ENCODE measurements around the gene DYNC2I2.

DNA sequence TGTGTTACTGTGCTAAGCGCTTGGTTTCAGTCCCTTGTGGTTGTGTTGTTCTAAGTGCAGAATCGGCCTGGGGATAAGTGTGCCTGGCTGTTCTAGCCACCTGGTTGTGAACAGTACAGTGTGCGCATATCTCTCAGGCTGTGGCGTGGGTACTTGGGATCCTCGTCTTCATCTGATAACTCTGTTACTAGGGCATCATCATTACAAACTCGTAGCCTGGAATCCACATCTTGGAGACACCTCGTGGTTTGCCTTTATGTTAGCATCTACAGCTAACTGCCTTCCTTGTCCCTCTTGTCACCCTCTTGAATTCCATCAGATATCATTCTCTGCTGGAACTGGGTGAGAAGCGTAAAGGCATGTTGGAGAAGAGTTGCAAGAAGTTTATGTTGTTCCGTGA lies 62.8 kb downstream of the DYNC2I2 start:
- no peak for TF ChIP-seq POLR2A (IDR thresholded peaks at IDR 0.05; ENCODE audit: low read depth, low read length)
- TF ChIP-seq RFX5 (IDR thresholded peaks at IDR 0.05; ENCODE audit: low read depth, low read length) = no peak
- TF ChIP-seq, protein P1, sequence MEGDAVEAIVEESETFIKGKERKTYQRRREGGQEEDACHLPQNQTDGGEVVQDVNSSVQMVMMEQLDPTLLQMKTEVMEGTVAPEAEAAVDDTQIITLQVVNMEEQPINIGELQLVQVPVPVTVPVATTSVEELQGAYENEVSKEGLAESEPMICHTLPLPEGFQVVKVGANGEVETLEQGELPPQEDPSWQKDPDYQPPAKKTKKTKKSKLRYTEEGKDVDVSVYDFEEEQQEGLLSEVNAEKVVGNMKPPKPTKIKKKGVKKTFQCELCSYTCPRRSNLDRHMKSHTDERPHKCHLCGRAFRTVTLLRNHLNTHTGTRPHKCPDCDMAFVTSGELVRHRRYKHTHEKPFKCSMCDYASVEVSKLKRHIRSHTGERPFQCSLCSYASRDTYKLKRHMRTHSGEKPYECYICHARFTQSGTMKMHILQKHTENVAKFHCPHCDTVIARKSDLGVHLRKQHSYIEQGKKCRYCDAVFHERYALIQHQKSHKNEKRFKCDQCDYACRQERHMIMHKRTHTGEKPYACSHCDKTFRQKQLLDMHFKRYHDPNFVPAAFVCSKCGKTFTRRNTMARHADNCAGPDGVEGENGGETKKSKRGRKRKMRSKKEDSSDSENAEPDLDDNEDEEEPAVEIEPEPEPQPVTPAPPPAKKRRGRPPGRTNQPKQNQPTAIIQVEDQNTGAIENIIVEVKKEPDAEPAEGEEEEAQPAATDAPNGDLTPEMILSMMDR (conservative IDR thresholded peaks at IDR 0.05; ENCODE audit: low read depth, low read length) = no peak
- TF ChIP-seq NFE2L2 (IDR thresholded peaks at IDR 0.05; ENCODE audit: low read depth, low read length) = no peak
- TF ChIP-seq RAD21 (IDR thresholded peaks at IDR 0.05; ENCODE audit: low read length) = no peak
- TF ChIP-seq CEBPB (IDR thresholded peaks at IDR 0.05; ENCODE audit: low read depth, low read length) = no peak
- TF ChIP-seq, protein P2, sequence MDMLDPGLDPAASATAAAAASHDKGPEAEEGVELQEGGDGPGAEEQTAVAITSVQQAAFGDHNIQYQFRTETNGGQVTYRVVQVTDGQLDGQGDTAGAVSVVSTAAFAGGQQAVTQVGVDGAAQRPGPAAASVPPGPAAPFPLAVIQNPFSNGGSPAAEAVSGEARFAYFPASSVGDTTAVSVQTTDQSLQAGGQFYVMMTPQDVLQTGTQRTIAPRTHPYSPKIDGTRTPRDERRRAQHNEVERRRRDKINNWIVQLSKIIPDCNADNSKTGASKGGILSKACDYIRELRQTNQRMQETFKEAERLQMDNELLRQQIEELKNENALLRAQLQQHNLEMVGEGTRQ (IDR thresholded peaks at IDR 0.05; ENCODE audit: low read depth, low read length) = no peak
- TF ChIP-seq MXI1 (IDR thresholded peaks at IDR 0.05; ENCODE audit: borderline replicate concordance, low read depth, low read length) = no peak
- TF ChIP-seq BHLHE40 (IDR thresholded peaks at IDR 0.05; ENCODE audit: low read depth, low read length) = no peak
- no peak for TF ChIP-seq SMC3 (IDR thresholded peaks at IDR 0.05; ENCODE audit: low read depth, low read length)
- TF ChIP-seq, protein P3, sequence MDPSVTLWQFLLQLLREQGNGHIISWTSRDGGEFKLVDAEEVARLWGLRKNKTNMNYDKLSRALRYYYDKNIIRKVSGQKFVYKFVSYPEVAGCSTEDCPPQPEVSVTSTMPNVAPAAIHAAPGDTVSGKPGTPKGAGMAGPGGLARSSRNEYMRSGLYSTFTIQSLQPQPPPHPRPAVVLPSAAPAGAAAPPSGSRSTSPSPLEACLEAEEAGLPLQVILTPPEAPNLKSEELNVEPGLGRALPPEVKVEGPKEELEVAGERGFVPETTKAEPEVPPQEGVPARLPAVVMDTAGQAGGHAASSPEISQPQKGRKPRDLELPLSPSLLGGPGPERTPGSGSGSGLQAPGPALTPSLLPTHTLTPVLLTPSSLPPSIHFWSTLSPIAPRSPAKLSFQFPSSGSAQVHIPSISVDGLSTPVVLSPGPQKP (IDR thresholded peaks at IDR 0.05; ENCODE audit: borderline replicate concordance, low read depth, low read length) = no peak
